DMS153 treated with DMSO at 0.1 percent for 48 hours (cell line): ENCODE results near the gene CABP2.

Source experiments
- DNase-seq: peaks from one replicate; lab custom pipeline; 2025; ENCODE audit not compliant: unreplicated experiment; lab: John Stamatoyannopoulos, UW

CABP2 gene

DNA sequence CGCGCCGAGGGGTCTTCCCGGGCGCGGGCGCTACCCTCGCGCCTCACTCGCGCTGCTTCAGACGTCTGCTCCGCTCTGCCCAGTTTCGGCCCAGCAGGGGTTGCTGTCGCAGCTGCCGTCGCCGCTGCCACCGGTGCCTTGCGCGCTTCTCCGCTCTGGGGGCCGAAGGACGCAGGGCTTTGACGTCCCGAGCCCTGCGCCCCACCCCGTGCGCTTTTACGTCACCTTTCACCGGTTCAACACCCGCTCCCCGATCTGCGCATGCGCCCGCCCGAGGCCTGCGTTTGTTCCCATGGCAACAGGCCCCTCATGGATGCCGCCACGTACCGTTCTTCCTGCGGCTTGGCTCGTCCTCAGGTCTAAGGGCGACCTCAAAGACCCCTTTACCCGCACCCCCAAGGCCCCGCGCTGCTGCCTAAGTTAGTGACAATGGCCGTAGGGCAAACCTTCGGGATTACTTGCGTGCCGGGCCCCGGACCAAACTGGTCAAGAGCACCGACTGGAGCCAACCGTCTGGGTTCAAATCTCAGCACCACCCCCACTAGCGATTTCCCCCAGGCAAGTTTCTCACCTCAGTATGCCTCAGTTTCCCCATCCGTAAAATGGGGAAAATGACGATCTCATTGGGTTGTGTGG lies 14.6 kb downstream of the CABP2 start:
- peak; percentile 89 for DNase-seq

GRCh38 chr11:67507864-67508485 lies 15.3 kb downstream of the CABP2 start, which contains the start of gene CDK2AP2:
Gene CDK2AP2, minus strand, starts transcription at chr11:67508162. Its CDS starts 80 bp downstream, at chr11:67508082.
- peak; percentile 89 for DNase-seq

DNA sequence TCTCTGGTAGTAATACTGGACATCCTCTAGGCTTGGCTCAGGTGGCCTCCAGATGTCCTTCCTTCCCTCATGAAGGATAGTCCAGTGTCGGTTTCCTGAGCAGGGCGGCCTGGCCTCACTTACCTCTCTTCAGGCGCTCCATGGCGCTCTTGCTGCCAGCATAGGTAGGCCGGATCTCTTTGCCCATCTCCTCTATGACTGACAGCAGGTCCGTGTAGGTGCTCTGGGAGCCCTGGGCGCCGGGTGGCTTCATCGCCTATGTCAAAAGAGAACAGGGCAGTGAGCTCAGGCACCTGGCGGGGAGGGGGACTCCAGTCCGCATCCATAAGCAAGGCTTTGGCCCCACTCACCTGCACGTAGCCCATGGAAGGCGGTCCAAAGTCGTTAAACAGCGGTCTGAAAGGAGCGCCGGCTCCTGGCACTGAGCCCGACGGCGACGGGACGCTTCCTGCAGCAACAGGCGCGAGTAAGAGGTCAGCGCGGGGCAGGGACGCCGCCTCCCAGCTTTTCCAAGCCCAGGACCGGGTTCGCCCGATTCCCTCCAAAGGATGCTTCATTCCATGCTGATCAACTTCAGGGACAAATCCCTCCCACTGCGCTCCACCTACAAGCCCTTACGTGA lies 15.9 kb downstream of the CABP2 start:
- DNase-seq: no peak

GRCh38 chr11:67506426-67507051 lies 16.7 kb downstream of the CABP2 start:
- no peak for DNase-seq

- peak; percentile 77 for DNase-seq
These were observed 17.4 kb downstream of the CABP2 start for GRCh38 chr11:67505605-67506396.

- DNase-seq: peak; percentile 18
These were observed 18.2 kb downstream of the CABP2 start, which contains the start of gene PITPNM1 for GRCh38 chr11:67504950-67505581. Gene PITPNM1, minus strand, starts transcription at chr11:67505363. Its CDS starts 1,183 bp downstream, at chr11:67504180.

DNA sequence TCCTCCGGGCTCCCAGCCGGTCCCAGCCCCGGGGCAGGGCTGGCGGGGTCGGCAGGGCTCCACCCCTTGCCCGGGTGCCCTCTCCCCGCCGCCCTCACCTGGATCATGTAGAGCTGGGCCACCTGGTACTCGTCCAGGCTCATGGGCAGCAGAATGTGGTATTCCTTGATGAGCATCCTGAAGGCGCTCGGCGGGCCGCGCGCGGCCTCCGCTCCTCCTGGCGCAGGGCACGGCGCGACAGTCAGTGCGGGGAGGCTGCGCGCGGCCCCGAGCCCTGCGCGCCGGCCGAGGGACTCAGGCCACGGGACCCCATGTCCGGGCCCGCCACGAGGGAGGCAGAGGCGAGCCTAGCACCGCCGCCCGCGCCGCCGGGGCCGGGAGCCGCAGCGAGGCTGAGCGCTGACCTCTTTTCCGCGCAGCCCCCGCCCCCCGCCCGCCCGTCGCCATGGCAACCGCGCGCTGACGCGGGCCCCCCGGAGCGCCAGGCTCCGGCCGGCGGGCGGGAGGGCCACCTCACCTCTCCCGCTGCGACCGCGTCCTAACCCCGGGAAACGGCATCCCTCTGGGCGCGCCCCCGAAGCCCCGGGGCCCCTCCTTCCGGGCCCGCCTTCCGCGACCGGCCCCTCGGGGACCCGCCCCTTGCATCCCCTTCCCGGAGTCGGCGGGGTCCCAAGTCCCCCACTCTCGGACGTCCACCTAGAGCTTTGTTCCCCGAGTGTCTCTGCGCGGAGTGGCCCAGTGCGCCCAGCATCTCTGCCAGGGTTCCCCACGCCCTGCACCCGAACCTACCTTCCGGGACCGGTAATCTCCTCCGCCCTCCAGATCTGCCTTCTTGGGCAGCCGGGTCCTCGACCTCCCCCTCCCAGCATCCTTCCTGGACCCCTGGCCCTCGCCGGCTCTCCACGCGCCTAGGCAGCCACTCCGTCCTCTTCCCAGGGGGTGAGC lies 19.0 kb downstream of the CABP2 start:
- DNase-seq: no peak

DNA sequence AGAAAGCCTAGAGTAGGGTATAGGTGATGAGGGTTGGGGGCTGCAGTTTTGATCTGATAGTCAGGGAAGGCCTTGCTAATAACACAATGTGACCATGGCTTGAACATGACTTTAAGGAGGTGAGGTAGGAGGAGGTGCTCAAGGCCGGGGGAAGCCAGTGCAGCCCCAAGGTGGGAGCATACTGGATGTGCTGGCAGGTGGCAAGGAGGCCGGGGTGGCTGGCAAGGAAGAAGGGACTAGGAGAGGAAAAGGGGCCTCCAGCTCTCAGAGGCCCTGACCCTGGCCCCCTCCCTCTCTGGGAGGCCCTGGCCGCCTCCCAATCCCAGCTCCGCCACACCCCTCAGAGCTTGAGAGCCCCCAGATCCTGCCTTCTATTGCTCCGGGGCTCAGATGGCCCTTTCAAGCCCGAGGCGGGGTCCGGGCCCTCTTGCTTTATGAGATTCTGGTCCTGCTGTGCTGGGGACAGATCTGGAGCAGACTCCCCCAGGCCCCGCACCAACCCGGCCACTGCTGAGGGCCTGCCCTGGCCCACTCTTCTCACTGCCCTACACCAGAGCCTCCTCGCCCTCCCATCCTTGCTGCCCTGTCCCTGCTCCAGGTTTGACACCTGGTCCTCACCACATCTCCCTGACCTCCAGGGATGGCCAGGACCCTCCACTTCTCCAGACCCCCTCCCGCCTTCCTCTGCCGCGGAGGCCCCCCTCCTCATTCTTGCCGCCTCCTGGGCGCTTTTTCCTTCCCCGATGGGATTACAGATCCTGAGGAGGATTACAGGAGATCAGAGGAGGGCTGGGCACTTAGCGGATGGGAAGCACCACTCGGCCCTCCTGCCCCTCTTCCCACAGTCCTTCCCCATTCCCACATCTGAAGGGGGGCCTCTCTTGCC lies 19.9 kb downstream of the CABP2 start:
- no peak for DNase-seq

DNA sequence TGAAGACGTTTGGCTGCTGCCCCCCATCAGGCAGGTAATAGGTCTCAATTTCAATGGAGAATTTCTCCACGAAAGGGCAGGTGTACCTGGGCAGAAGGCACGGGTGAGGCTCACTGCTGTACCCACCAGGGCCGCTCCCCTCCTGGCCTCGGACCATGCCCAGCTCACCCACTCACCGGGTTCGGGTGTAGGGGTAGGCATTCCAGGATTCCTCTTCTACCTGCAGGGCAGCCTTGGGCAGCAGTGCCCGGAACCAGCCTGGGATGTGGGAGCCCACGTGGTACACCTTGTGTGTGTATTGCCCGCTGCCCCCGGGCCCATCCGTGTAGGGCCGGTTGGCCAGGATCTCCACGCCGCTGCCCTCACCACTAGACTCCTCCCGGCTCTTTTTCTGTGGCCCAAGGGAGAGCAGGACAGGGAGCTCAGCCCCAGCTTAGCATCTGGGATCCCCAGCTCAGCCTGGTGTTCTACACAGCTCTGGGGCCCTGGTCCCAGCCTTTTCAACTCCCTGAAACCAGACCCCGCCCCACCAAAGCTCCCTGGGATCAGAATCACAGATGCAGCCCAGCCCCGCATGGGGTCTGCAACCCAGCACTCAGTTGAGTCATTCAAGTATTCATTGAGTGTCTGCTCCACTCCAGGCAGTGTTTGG lies 20.8 kb downstream of the CABP2 start:
- no peak for DNase-seq

- DNase-seq: no peak
These were observed 21.4 kb downstream of the CABP2 start for GRCh38 chr11:67501854-67502253.

- no peak for DNase-seq
These were observed 22.2 kb downstream of the CABP2 start for GRCh38 chr11:67500831-67501715.

- DNase-seq: no peak
These were observed 22.8 kb downstream of the CABP2 start for GRCh38 chr11:67500484-67500821.

GRCh38 chr11:67499808-67500483 lies 23.3 kb downstream of the CABP2 start:
- DNase-seq: no peak

- DNase-seq: no peak
These were observed 24.7 kb downstream of the CABP2 start for GRCh38 chr11:67498544-67498972.

DNA sequence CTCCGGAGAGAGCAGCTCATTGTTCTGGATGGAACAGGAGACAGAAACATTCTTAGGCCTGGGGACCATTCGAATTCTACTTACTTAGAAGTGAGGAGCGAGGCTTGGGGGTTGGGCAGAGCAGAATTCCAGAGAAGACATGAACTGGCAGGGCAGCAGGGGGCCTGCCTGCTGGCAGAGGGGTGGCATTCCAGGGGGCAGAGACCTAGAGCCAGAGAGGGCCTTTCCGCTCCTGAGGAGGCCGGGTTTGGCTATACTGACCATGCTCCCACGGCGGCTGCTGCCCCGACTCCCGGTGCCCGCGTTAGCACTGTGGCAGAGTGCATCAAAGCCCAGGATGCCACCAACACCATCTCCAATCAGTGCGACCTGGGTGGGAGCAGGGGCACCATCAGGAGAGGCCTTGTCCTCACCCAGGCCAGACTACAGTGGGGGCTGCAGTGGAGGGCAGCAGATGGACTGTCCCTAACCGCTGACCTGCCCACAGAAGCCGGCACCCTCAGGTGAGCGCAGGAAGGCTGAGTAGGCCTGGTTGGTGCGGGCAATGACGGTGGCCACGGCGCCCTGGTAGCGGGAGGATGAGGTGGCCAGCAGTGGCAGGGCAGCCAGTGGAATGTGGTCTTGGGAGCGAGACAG lies 25.5 kb downstream of the CABP2 start:
- DNase-seq: no peak

GRCh38 chr11:67496113-67496512 lies 27.1 kb downstream of the CABP2 start:
- no peak for DNase-seq
